SK-N-MC (cell line): ENCODE measurements around the gene CCNI2.

Source experiments
- DNase-seq: peaks from one replicate; pipeline ENCODE4 v3.0.0-alpha.2; 2011; ENCODE audit warnings: low read depth, low spot score
- H3K27ac ChIP-seq: fragments of 200-600 bp; sonication (generic); 2 replicates; pipeline ENCODE4 v1.5.1; 2016; ENCODE audit warnings: mixed run types
- H3K36me3 ChIP-seq: fragments of 200-600 bp; sonication (generic); 2 replicates; pipeline ENCODE4 v1.6.1; 2017; ENCODE audit warnings: antibody characterized with exemption, low read length, mixed read lengths; ENCODE audit not compliant: insufficient read depth
- H3K4me3 ChIP-seq: fragments of 200-600 bp; sonication (generic); 2 replicates; pipeline ENCODE4 v1.5.1; 2016
- H3K9ac ChIP-seq: fragments of 200-600 bp; sonication (generic); 2 replicates; pipeline ENCODE4 v1.8.0; 2017; ENCODE audit warnings: mixed run types, mixed read lengths; ENCODE audit not compliant: insufficient read length
- H3K9me3 ChIP-seq: fragments of 200-600 bp; sonication (generic); 2 replicates; pipeline ENCODE4 v1.6.1; 2017; ENCODE audit warnings: low read depth, mild to moderate bottlenecking, antibody characterized with exemption, low read length, moderate library complexity, mixed read lengths
- EZH2 ChIP-seq: fragments of 200-600 bp; sonication (generic); IDR thresholded peaks from one replicate; pipeline ENCODE4 v1.6.1; 2017; ENCODE audit warnings: antibody characterized with exemption
- FOXP2 ChIP-seq: optimal IDR thresholded peaks from 2 replicates; pipeline ENCODE3; 2011; ENCODE audit warnings: mild to moderate bottlenecking, moderate library complexity; ENCODE audit not compliant: insufficient read depth; ENCODE audit errors: extremely low read length, control extremely low read depth
- POLR2AphosphoS5 ChIP-seq: IDR thresholded peaks from 2 replicates; pipeline ENCODE4 v1.6.1; 2012; ENCODE audit warnings: mild to moderate bottlenecking, low read depth, low read length, borderline replicate concordance

CCNI2 gene

GRCh38 chr5:132780577-132780976, 33.4 kb downstream of the CCNI2 start:
- Histone ChIP-seq H3K4me3 (no peak overlapping the region), H3K9ac (no peak overlapping the region), H3K27ac (no peak overlapping the region), H3K9me3 (no peaks in the 10 kb centered on the region), H3K36me3 (no peaks in the 10 kb centered on the region)
- TF ChIP-seq EZH2 (no peak), POLR2AphosphoS5 (no peak), FOXP2 (no peak)
- DNase-seq = no peak

- TF ChIP-seq POLR2AphosphoS5 (no peak), EZH2 (no peak), FOXP2 (no peak)
- H3K36me3 ChIP-seq = no peaks in the 10 kb centered on the region
- no peaks in the 10 kb centered on the region for H3K9me3 ChIP-seq
- DNase-seq = no peak
- no peak overlapping the region for H3K4me3 ChIP-seq
- H3K9ac ChIP-seq = no peak overlapping the region
- H3K27ac ChIP-seq = no peak overlapping the region
Measured at GRCh38 chr5:132781029-132781428, 33.8 kb downstream of the CCNI2 start.

DNA sequence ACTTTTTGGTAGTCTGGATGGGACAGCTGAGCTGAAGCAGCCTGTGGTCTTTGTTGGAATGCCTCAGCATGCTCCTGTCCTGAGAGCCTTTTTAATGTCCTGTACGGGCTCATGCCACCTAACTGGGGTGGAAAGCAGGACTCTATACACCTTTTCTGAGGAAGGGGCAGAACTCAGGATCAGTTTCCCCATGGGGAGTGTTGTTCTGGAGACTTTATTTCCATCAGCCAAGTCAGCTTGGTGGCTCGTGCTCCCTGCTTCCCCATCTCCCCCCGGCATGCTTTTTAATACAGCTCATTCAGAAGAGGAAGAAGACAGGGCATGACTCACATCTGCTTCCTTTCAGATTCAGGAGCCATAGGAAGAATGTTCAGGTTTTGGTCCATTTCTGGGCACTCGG, 34.9 kb downstream of the CCNI2 start:
- no peak overlapping the region for H3K4me3 ChIP-seq
- no peak for DNase-seq
- H3K36me3 ChIP-seq = no peaks in the 10 kb centered on the region
- H3K9me3 ChIP-seq = no peaks in the 10 kb centered on the region
- TF ChIP-seq FOXP2 = no peak
- no peak for TF ChIP-seq POLR2AphosphoS5
- TF ChIP-seq EZH2 = no peak
- H3K27ac ChIP-seq = no peak overlapping the region
- H3K9ac ChIP-seq = no peak overlapping the region

DNA sequence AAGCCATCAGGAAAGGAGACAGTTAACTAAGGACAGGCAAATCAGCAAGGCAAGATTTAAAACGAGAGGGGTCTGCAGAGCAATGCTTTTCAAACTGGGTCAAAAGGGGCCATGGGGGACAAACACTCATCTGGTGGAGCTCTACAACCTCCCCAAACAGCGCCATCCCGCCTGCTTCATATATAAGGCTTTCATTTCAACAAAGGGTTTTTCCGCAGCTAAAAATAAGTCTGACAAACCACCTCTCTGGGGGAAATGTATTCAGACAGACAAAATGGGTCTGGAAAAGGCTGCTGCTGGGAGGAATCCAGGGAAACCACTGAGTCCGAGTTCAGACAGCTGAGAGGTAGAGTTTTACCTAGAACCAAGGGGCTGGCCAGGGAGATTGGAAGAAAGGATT, 38.1 kb downstream of the CCNI2 start:
- H3K27ac ChIP-seq = no peak overlapping the region
- DNase-seq = no peak
- H3K9ac ChIP-seq = no peak overlapping the region
- no peak for TF ChIP-seq POLR2AphosphoS5
- TF ChIP-seq FOXP2 = no peak
- TF ChIP-seq EZH2 = no peak
- no peaks in the 10 kb centered on the region for H3K36me3 ChIP-seq
- H3K4me3 ChIP-seq = no peak overlapping the region
- no peaks in the 10 kb centered on the region for H3K9me3 ChIP-seq

GRCh38 chr5:132785864-132786263, 38.6 kb downstream of the CCNI2 start:
- no peak for TF ChIP-seq POLR2AphosphoS5
- no peak overlapping the region for H3K27ac ChIP-seq

DNA sequence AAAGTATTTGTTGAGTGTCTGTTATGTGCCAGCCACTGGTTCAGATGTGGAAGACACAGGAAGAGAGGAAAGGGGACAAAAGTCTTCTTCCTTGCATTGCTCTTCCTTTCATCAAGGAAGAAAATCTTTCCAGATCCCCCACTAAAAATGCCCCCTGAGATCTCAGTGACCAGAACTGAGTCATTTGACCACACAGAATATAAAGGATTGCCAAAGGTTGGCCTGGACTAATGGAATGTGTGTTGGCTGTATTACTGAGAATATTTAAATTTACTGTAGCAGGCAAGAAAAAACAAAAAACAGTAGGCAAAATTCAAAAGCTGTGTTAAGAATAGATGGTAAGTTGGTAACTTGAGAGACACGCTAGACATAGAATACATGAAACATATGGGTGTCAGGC, 39.9 kb downstream of the CCNI2 start:
- H3K4me3 ChIP-seq = no peak overlapping the region
- TF ChIP-seq FOXP2 (no peak), EZH2 (no peak), POLR2AphosphoS5 (no peak)
- DNase-seq = no peak
- H3K27ac ChIP-seq = no peak overlapping the region
- H3K36me3 ChIP-seq = no peaks in the 10 kb centered on the region
- H3K9me3 ChIP-seq = no peaks in the 10 kb centered on the region
- H3K9ac ChIP-seq = no peak overlapping the region

More at GRCh38 chr5:132785864-132786263, 38.6 kb downstream of the CCNI2 start:
- Histone ChIP-seq H3K4me3 (no peak overlapping the region), H3K36me3 (no peaks in the 10 kb centered on the region), H3K9me3 (no peaks in the 10 kb centered on the region), H3K9ac (no peak overlapping the region)
- no peak for DNase-seq

- H3K27ac ChIP-seq = no peak overlapping the region
- TF ChIP-seq FOXP2 (no peak), POLR2AphosphoS5 (no peak)
- H3K9ac ChIP-seq = no peak overlapping the region
- DNase-seq = no peak
- H3K36me3 ChIP-seq = no peaks in the 10 kb centered on the region
- H3K4me3 ChIP-seq = no peak overlapping the region
- no peaks in the 10 kb centered on the region for H3K9me3 ChIP-seq
Measured at GRCh38 chr5:132788508-132788907, 41.3 kb downstream of the CCNI2 start.

- Histone ChIP-seq H3K9me3 (no peaks in the 10 kb centered on the region), H3K36me3 (no peaks in the 10 kb centered on the region), H3K4me3 (no peak overlapping the region), H3K27ac (no peak overlapping the region), H3K9ac (no peak overlapping the region)
- DNase-seq = no peak
- TF ChIP-seq EZH2 (no peak), POLR2AphosphoS5 (no peak), FOXP2 (no peak)
Measured at GRCh38 chr5:132788990-132789886, 42.0 kb downstream of the CCNI2 start.

GRCh38 chr5:132790201-132790865, 43.1 kb downstream of the CCNI2 start:
- TF ChIP-seq POLR2AphosphoS5 = no peak
- no peak for TF ChIP-seq EZH2
- no peak for TF ChIP-seq FOXP2
- Histone ChIP-seq H3K9me3 (no peaks in the 10 kb centered on the region), H3K4me3 (no peak overlapping the region), H3K9ac (no peak overlapping the region), H3K36me3 (no peaks in the 10 kb centered on the region), H3K27ac (no peak overlapping the region)
- no peak for DNase-seq
